HG03025 (cell line): ENCODE data around the gene HDAC7.
"Not testable (repeated sequence)": the region's sequence is repeated elsewhere in the genome, so short reads cannot be mapped to it uniquely, and the experiment has no call there.

ENCODE experiments used
- ATAC-seq: cut with Tn5 transposase; IDR thresholded peaks from one replicate; pipeline ENCODE4 v1.9.1; 2021; ENCODE audit warnings: mild to moderate bottlenecking, moderate library complexity; ENCODE audit not compliant: unreplicated experiment, low FRiP score

The HDAC7 gene

DNA sequence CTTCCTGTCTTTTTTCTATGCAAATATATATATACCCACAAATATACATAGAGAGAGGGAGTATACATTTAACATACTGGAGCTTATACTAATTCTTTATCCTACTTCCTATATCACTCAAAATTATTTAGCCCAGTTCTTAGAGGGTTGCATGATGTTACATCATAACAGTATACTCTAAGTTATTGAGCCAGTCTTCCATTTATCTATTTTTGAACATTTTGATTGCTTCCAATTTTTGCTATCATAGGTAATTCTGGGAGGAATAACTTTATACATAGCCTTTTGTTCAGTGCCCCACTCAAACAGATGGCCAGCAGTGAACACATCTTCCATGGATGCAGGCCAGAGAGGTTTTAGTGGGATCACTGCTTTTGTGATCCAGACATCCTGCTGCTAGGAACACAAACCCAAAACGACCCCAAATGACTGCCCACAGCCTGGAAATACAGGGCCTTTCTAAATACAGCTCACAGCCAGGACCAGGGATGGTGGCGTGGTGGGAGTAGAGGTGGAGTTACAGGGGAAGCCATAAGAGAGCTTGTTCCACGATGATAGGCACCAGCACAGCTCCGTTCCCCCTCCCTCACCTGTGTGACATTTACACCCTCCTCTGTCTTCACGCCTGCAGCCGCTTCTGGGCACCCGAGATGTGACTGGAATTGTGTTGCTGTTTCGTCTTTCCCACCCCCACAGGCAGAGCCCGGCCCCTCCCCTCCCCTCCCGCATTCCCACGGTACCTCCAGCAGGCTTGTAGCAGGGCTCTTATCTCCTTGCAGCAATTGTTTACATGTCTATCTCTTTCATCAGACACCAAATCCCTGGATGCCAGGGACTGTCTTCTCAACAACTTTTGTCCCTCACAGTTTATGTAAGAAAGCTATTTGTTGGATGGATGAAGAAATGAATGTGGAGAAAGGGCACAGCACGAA lies 30.7 kb upstream of the HDAC7 start:
- no peak for ATAC-seq

- no peak for ATAC-seq
These were observed 29.6 kb upstream of the HDAC7 start for GRCh38 chr12:47849261-47849660.

- no peak for ATAC-seq
These were observed 29.1 kb upstream of the HDAC7 start for GRCh38 chr12:47848853-47849252.

DNA sequence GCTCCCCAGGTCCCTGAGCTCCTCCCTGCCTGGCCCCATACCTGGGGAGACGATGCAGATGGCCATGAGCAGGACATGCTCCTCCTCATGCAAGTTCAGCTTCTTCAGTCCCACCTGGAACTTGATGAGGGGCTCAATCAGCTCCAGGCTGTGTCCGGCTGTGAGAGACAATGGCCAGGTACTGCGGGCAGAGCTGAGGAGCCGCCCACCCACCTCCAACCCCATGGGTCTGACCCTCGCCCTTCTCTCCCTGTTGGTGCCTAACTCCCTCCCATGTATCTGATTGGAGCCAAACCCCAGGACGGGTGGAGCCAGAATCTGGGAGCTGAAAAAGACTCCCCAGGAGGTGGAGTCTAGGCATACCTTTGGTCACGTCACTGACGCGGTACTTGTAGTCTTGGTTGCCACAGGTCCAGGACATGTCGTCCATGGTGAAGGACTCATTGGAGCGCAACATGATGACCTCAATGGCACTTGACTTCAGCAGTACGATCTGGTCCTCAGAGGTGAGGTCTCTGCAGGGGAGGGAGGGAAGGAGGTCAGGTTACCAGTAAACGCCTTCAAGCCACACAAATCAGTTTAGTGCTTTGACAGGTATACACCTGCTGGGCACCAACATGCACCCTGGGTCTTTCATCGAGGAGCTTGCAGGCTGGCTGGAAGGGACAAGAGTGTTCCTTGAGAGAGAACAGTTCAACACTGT lies 26.7 kb upstream of the HDAC7 start:
- ATAC-seq, result no peak

DNA sequence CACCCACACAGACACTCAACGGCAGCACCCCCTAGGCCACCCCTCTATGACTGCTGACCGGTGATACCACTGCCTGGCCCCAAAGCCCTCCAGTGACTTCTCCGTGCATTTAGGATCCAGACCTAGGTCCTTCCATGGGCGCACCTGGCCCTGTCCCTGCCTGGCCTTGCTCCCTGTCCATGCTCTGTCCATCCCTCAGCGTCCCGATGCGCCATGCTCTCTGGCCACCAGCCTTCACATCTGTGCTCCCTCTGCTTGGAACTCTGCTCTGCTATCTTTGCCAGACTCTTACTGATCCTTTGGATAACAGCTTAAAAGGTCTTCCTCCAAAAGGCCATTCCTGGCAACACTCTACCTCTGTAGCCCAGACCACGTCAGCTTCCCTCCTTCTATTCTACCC lies 25.4 kb upstream of the HDAC7 start:
- ATAC-seq, result no peak

DNA sequence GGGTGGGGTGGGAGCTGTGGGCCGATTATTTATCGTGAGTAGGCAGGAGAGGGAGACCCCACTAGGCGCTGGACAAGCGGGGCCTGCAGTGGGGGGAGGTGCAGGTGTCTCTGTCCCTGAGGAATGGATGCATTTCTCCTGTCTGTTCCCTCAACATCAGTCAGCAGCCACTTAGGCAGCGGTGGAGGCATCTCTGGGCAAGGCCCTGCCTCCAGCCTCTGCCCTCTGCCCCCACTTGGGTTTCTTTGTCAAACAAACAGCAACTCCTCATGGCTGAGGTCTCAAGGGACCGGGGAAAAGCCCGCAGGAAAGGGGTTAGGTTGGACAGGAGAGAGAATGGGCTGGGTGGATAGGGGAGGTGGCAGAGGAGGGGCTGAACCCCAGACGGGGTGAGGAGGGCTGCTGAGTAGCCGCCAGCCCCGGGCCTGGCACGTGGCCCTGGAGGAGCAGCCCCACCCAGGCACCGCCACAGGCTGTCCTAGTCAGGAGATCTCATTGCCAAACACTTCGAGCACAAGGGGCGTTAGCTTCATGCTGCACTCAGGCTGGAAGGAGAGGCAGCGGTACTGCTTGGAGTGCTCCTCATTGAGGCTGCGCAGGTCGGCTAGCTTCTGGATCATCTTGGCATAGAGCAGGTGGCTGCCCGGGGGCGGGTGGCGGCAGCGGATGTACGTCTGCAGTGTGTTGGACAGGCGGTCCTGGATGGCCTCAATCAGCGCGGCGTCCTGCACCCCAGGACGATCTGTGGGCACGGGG lies 24.7 kb upstream of the HDAC7 start:
- no peak for ATAC-seq

DNA sequence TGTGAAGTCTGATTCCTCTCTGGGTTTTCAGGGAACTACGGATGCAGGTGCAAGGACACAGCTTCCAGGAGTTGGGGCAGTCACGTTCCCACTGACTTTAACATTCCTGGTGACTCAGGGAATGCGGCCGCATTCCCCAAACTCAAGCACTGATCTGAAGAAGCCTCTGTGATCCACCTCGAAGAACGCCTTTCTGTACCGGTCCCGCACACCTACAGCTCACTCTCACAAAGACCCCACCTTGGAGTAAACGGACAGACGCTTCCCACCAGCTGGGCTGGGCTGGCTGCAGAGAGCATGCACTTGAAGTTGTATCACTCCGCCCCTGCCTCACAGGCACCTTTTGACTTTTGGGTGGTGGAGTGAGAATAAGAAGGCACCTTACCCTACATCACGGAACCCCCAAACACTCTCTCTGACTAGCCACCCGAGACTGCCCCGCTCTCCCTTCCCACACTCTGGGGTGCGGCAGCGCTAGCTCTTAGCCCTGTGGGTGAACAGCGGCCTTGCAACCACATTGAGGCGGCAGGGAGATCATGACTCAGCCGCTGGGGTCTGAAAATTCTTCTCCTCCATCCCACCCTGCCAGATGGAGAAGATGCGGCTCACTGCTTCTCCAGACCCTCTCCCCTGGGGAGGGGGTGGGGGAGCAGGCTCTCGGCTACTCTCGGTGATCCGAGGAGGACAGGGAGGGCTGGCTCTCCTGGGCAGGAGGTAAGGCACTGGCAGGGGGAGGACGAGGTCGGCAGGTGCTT lies 23.7 kb upstream of the HDAC7 start:
- no peak for ATAC-seq

GRCh38 chr12:47842543-47842942 lies 22.8 kb upstream of the HDAC7 start:
- not testable (repeated sequence) for ATAC-seq

GRCh38 chr12:47841910-47842309 lies 22.2 kb upstream of the HDAC7 start:
- ATAC-seq, result no peak

DNA sequence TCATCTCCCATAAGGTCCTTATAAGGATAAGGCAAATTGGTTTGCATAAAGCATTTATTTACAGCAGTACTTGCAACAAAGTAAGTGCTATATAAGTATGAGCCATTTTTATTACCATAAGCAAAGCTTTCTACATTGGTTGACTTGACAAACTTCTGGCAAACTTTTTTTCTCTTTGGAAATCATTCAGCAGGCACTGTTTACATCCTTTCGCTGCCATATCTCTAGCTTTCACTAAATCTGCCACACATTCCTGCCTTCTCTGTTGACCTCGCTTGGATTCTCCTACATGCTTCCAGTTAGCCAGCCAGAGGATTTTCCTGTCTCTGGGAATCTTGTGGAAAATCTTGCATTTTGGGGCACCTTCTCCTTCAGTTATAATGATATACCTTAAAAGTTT lies 21.8 kb upstream of the HDAC7 start:
- ATAC-seq, result no peak

GRCh38 chr12:47840571-47840970 lies 20.9 kb upstream of the HDAC7 start:
- ATAC-seq, result no peak

DNA sequence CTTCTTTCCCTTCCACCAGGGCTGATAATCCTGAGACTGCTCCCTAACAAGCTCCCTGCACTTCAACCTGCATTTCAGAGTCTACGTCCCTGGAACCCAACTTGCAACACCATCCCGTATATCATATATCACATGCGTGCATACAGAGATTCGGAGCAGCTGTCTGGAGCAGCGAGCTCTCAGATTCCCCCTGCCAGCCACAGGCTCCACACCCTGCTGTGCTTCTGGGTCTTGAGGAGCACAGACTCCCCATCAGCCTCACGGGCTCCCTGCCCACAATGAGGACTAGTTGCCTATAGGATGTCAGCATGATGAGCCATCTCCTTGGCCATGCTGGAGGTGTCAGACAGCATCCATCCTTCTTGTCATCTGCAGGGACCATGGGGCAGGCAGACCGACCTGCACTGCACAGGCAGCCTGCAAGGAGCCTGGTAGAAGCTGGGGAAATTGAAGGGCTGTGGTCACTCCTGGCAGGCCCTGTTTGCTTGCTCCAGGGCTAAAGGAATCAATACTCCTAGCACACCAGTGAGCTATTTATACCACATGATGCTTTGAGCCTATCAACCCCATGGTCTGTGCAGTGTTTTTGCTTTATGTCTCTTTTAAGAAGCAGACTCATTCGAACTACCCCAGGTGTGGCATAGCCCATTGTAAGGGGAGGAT lies 19.6 kb upstream of the HDAC7 start:
- no peak for ATAC-seq

GRCh38 chr12:47838286-47838931 lies 18.7 kb upstream of the HDAC7 start:
- ATAC-seq, result no peak

GRCh38 chr12:47837190-47838171 lies 17.8 kb upstream of the HDAC7 start:
- no peak for ATAC-seq

DNA sequence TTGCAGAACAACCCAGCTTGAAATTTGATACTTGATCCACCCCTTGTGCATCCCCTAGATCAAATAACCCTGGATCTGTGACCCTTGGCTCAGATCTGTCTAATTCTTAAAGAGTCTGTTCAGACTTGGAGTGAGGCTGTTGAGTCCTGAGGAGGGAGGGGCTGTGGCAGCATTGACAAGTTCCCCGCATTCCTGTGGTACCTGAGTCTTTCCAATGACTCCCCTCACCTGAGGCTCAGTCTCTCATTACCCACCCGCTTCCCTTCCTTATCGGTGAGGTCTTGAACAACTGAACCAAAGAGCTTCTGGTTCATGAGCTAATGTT lies 16.1 kb upstream of the HDAC7 start:
- ATAC-seq, result no peak

GRCh38 chr12:47835006-47835830 lies 15.5 kb upstream of the HDAC7 start:
- ATAC-seq, result no peak

GRCh38 chr12:47834199-47834903 lies 14.6 kb upstream of the HDAC7 start:
- no peak for ATAC-seq
